Nephron (organoid): ENCODE measurements around the gene SLC35C1.

Source experiments
- H3K27ac Mint-ChIP-seq, 3 experiments: 2 replicates each; pipeline ENCODE4 v1.8.0; 2020; ENCODE audit warnings: mixed read lengths in 3 of 3, mild to moderate bottlenecking in 2 of 3, moderate library complexity in 1 of 3
- H3K27me3 Mint-ChIP-seq: 2 replicates; pipeline ENCODE4 v1.8.0; 2021; ENCODE audit warnings: low read depth, mild to moderate bottlenecking, moderate library complexity, mixed read lengths
- H3K36me3 Mint-ChIP-seq: 2 replicates; pipeline ENCODE4 v1.8.0; 2020; ENCODE audit warnings: low read depth, mixed read lengths
- H3K4me1 Mint-ChIP-seq: 2 replicates; pipeline ENCODE4 v1.8.0; 2020; ENCODE audit warnings: mixed read lengths
- H3K4me3 Mint-ChIP-seq, 3 experiments: 2 replicates each; pipeline ENCODE4 v1.8.0; 2020; ENCODE audit warnings: mild to moderate bottlenecking in 3 of 3, mixed read lengths in 3 of 3, moderate library complexity in 2 of 3
- H3K9me3 Mint-ChIP-seq: 2 replicates; pipeline ENCODE4 v1.8.0; 2020; ENCODE audit warnings: mixed read lengths
- CTCF ChIP-seq, 3 experiments: fragments of 200-600 bp; sonication (generic); IDR thresholded peaks; one replicate each; pipeline ENCODE4 v1.5.0; 2021; ENCODE audit warnings: antibody characterized with exemption in 3 of 3; ENCODE audit not compliant: unreplicated experiment in 3 of 3

The SLC35C1 gene

GRCh38 chr11:45801723-45802315 lies 3.1 kb upstream of the SLC35C1 start:
- no peaks in the 10 kb centered on the region for H3K9me3 Mint-ChIP-seq
- peak overlapping the region in 2 of 3 experiments; percentile 44 to 73 for H3K4me3 Mint-ChIP-seq
- H3K27ac Mint-ChIP-seq, result no peak overlapping the region
- H3K4me1 Mint-ChIP-seq, result peaks cover 10% of the 10 kb centered on the region
- no peaks in the 10 kb centered on the region for H3K27me3 Mint-ChIP-seq
- H3K36me3 Mint-ChIP-seq, result no peaks in the 10 kb centered on the region
- TF ChIP-seq CTCF (IDR thresholded peaks at IDR 0.05; ENCODE audit: unreplicated experiment in 3 of 3), result no peak

GRCh38 chr11:45802531-45803317 lies 2.2 kb upstream of the SLC35C1 start:
- H3K4me3 Mint-ChIP-seq, result peak overlapping the region; percentile 64 to 75 (median 73)
- peaks cover 19% of the 10 kb centered on the region for H3K4me1 Mint-ChIP-seq
- H3K27me3 Mint-ChIP-seq, result no peaks in the 10 kb centered on the region
- no peak for TF ChIP-seq CTCF (IDR thresholded peaks at IDR 0.05; ENCODE audit: unreplicated experiment in 3 of 3)
- H3K36me3 Mint-ChIP-seq, result no peaks in the 10 kb centered on the region
- H3K27ac Mint-ChIP-seq, result no peak overlapping the region
- H3K9me3 Mint-ChIP-seq, result no peaks in the 10 kb centered on the region

GRCh38 chr11:45803971-45804760 lies 783 bp upstream of the SLC35C1 start:
- TF ChIP-seq CTCF (IDR thresholded peaks at IDR 0.05; ENCODE audit: unreplicated experiment in 3 of 3), result no peak

GRCh38 chr11:45805305-45806071 lies 539 bp downstream of the SLC35C1 start:
- H3K4me3 Mint-ChIP-seq, result peak overlapping the region; percentile 97 to 99 (median 97)
- no peak for TF ChIP-seq CTCF (IDR thresholded peaks at IDR 0.05; ENCODE audit: unreplicated experiment in 3 of 3)
- H3K9me3 Mint-ChIP-seq, result no peaks in the 10 kb centered on the region
- peak overlapping the region; percentile 50 to 93 (median 90) for H3K27ac Mint-ChIP-seq
- peaks cover 28% of the 10 kb centered on the region for H3K4me1 Mint-ChIP-seq
- H3K27me3 Mint-ChIP-seq, result no peaks in the 10 kb centered on the region
- H3K36me3 Mint-ChIP-seq, result peaks cover 5% of the 10 kb centered on the region

More at GRCh38 chr11:45803971-45804760, 783 bp upstream of the SLC35C1 start:
- Mint-ChIP-seq H3K36me3 (peaks cover 3% of the 10 kb centered on the region), H3K9me3 (no peaks in the 10 kb centered on the region), H3K4me1 (peaks cover 27% of the 10 kb centered on the region), H3K27me3 (no peaks in the 10 kb centered on the region), H3K27ac (peak overlapping the region in 2 of 3 experiments; percentile 32 to 80), H3K4me3 (peak overlapping the region; percentile 97 to 99 (median 97))

- peak overlapping the region in 2 of 3 experiments; percentile 55 to 93 for H3K27ac Mint-ChIP-seq
- peak overlapping the region; percentile 97 to 99 (median 97) for H3K4me3 Mint-ChIP-seq
- H3K27me3 Mint-ChIP-seq, result no peaks in the 10 kb centered on the region
- peaks cover 5% of the 10 kb centered on the region for H3K36me3 Mint-ChIP-seq
- H3K4me1 Mint-ChIP-seq, result peaks cover 28% of the 10 kb centered on the region
- no peak for TF ChIP-seq CTCF (IDR thresholded peaks at IDR 0.05; ENCODE audit: unreplicated experiment in 3 of 3)
- no peaks in the 10 kb centered on the region for H3K9me3 Mint-ChIP-seq
Measured at GRCh38 chr11:45806072-45806933, 1.4 kb downstream of the SLC35C1 start.
